Large intestine (tissue), 3 donors: ENCODE results near the gene MAP3K12. TPM values are rescaled to one million over a fixed set of nuclear protein-coding genes. Genes with fewer than 3 reads are reported as not detected.

Experiments
- DNase-seq, 2 donors: peaks; one replicate each; pipeline versions ENCODE4 v3.0.0 to v3.0.0-alpha.2; 2013
- H3K27ac ChIP-seq: one replicate; pipeline ENCODE4 v1.5.1; 2013; ENCODE audit warnings: low read length
- H3K27me3 ChIP-seq: 2 replicates; pipeline ENCODE4 v1.6.1; 2013; ENCODE audit warnings: low read length; ENCODE audit not compliant: control insufficient read depth, insufficient read depth
- H3K36me3 ChIP-seq: 2 replicates; pipeline ENCODE4 v1.6.1; 2013; ENCODE audit warnings: low read length; ENCODE audit not compliant: control insufficient read depth, insufficient read depth
- H3K4me1 ChIP-seq: one replicate; pipeline ENCODE4 v1.6.1; 2013; ENCODE audit warnings: low read length; ENCODE audit not compliant: control insufficient read depth, insufficient read depth
- H3K4me3 ChIP-seq: one replicate; pipeline ENCODE4 v1.5.1; 2013; ENCODE audit warnings: low read length
- H3K9me3 ChIP-seq: one replicate; pipeline ENCODE4 v1.6.1; 2013; ENCODE audit warnings: mild to moderate bottlenecking, low read depth, low read length, moderate library complexity; ENCODE audit not compliant: control insufficient read depth
- WGBS: methylation state at CpG from one replicate; pipeline ENCODE4 v1.1.5; 2013; ENCODE audit warnings: low lambda C conversion rate; ENCODE audit not compliant: insufficient coverage; 5-methylcytosine and 5-hydroxymethylcytosine counted together
- polyA plus RNA-seq: library from polyadenylated mRNA; unstranded; fragments of 120-200 nt; gene quantifications from one replicate; pipeline ENCODE4 v1.2.1, GENCODE V29; 2013

MAP3K12 gene
- polyA plus RNA-seq, 1 donor, result 13.7 TPM

DNA sequence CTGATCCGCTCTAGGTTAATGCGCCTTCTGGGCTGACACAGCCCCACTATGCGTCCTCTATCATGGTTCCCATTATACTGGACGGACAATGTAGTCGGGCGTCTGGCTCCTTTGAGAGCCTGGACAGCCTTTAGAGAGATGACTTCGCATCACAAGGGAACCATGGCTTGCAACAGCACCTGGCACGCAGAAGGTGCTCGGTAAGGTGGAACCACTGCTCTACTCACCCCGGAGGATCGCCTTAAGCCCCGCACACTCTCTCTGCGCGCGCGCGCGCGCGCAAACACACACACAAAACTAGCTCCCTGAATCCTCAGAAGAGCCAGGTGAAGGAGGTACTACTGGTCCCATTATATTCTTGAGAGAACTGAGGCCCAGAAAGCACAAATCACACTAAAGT lies 7.1 kb downstream of the MAP3K12 start:
- no CpG with 5 or more reads among the region's 20 CpGs for WGBS
- DNase-seq, result no peak
- H3K9me3 ChIP-seq, result no peaks in the 10 kb centered on the region
- H3K4me1 ChIP-seq, result peaks cover 39% of the 10 kb centered on the region
- peak overlapping the region; percentile 77 for H3K4me3 ChIP-seq
- no peak overlapping the region for H3K27ac ChIP-seq
- peaks cover 9% of the 10 kb centered on the region for H3K36me3 ChIP-seq
- no peaks in the 10 kb centered on the region for H3K27me3 ChIP-seq

GRCh38 chr12:53489242-53489864 lies 9.9 kb downstream of the MAP3K12 start:
- no peak for DNase-seq
- peaks cover 24% of the 10 kb centered on the region for H3K4me1 ChIP-seq
- WGBS, result no CpG with 5 or more reads among the region's 5 CpGs

GRCh38 chr12:53486736-53487487 lies 12.3 kb downstream of the MAP3K12 start:
- Histone ChIP-seq H3K27ac (no peak overlapping the region), H3K4me3 (no peak overlapping the region)

More at GRCh38 chr12:53489242-53489864, 9.9 kb downstream of the MAP3K12 start:
- H3K9me3 ChIP-seq, result no peaks in the 10 kb centered on the region
- peaks cover 36% of the 10 kb centered on the region for H3K36me3 ChIP-seq
- H3K27me3 ChIP-seq, result no peaks in the 10 kb centered on the region
- H3K4me3 ChIP-seq, result no peak overlapping the region
- no peak overlapping the region for H3K27ac ChIP-seq

GRCh38 chr12:53485955-53486735 lies 13.1 kb downstream of the MAP3K12 start:
- Histone ChIP-seq H3K4me3 (no peak overlapping the region), H3K27ac (no peak overlapping the region)

More at GRCh38 chr12:53486736-53487487, 12.3 kb downstream of the MAP3K12 start:
- Histone ChIP-seq H3K36me3 (peaks cover 60% of the 10 kb centered on the region), H3K9me3 (peaks cover 2% of the 10 kb centered on the region), H3K27me3 (no peaks in the 10 kb centered on the region), H3K4me1 (peaks cover 22% of the 10 kb centered on the region)
- 80% methylated on average over 1 of the region's 17 CpGs for WGBS
- DNase-seq, result no peak

GRCh38 chr12:53484686-53485575 lies 14.3 kb downstream of the MAP3K12 start:
- H3K4me3 ChIP-seq, result no peak overlapping the region
- no CpG with 5 or more reads among the region's 10 CpGs for WGBS
- no peaks in the 10 kb centered on the region for H3K27me3 ChIP-seq
- peaks cover 78% of the 10 kb centered on the region for H3K36me3 ChIP-seq
- H3K27ac ChIP-seq, result no peak overlapping the region
- DNase-seq, result no peak
- H3K9me3 ChIP-seq, result peaks cover 2% of the 10 kb centered on the region
- peaks cover 22% of the 10 kb centered on the region for H3K4me1 ChIP-seq

More at GRCh38 chr12:53485955-53486735, 13.1 kb downstream of the MAP3K12 start:
- H3K9me3 ChIP-seq, result peaks cover 2% of the 10 kb centered on the region
- H3K36me3 ChIP-seq, result peaks cover 66% of the 10 kb centered on the region
- DNase-seq, result no peak
- no peaks in the 10 kb centered on the region for H3K27me3 ChIP-seq
- H3K4me1 ChIP-seq, result peaks cover 22% of the 10 kb centered on the region
- WGBS, result no CpG with 5 or more reads among the region's 10 CpGs

DNA sequence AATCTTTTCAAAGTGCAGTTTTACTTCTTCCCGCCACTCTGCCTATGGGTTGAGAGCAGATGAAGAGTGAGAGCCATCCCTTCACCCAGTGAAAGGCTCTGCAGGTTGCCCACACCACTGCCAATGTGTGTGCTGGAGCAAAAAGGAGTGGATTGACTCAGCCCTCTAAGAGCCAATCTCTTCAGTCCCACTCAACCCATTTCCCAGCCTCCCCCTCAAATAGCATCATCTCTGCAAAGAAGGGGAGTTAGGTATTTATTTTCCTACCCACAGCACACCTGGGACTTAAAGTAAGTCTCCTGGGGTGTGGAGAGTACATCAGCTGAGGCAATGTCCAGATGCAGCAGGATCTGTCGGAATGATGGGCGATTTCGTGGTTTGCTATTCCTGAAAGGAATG lies 15.3 kb downstream of the MAP3K12 start:
- Histone ChIP-seq H3K36me3 (peaks cover 85% of the 10 kb centered on the region), H3K4me3 (no peak overlapping the region)
- WGBS, result no CpG with 5 or more reads among the region's 4 CpGs

GRCh38 chr12:53483225-53483978 lies 15.9 kb downstream of the MAP3K12 start:
- DNase-seq, result peak; percentile 65 to 82
- Histone ChIP-seq H3K4me3 (no peak overlapping the region), H3K36me3 (peaks cover 91% of the 10 kb centered on the region), H3K27me3 (no peaks in the 10 kb centered on the region), H3K9me3 (peaks cover 2% of the 10 kb centered on the region), H3K27ac (no peak overlapping the region), H3K4me1 (peaks cover 17% of the 10 kb centered on the region)
- no CpG with 5 or more reads among the region's 9 CpGs for WGBS

More for the DNA sequence above, 15.3 kb downstream of the MAP3K12 start:
- Histone ChIP-seq H3K9me3 (peaks cover 2% of the 10 kb centered on the region), H3K27me3 (no peaks in the 10 kb centered on the region), H3K27ac (peak overlapping the region; percentile 14), H3K4me1 (peaks cover 17% of the 10 kb centered on the region)
- DNase-seq, result no peak

- H3K27me3 ChIP-seq, result no peaks in the 10 kb centered on the region
- peaks cover 2% of the 10 kb centered on the region for H3K9me3 ChIP-seq
- H3K4me1 ChIP-seq, result peaks cover 17% of the 10 kb centered on the region
- DNase-seq, result no peak
- peaks cover 93% of the 10 kb centered on the region for H3K36me3 ChIP-seq
- no CpG with 5 or more reads among the region's 18 CpGs for WGBS
- no peak overlapping the region for H3K27ac ChIP-seq
- no peak overlapping the region for H3K4me3 ChIP-seq
Observed at GRCh38 chr12:53482626-53483168, 16.6 kb downstream of the MAP3K12 start.

- WGBS, result 100% methylated on average over 1 of the region's 9 CpGs
- peaks cover 2% of the 10 kb centered on the region for H3K9me3 ChIP-seq
- H3K4me1 ChIP-seq, result peaks cover 17% of the 10 kb centered on the region
- no peak for DNase-seq
- no peak overlapping the region for H3K4me3 ChIP-seq
- H3K27me3 ChIP-seq, result no peaks in the 10 kb centered on the region
- peaks cover 92% of the 10 kb centered on the region for H3K36me3 ChIP-seq
- H3K27ac ChIP-seq, result no peak overlapping the region
Observed at GRCh38 chr12:53481939-53482586, 17.2 kb downstream of the MAP3K12 start.
